Vagina (tissue), 2 donors: ENCODE measurements around the gene CNKSR2.

Source experiments
- CTCF ChIP-seq, 3 experiments: fragments of 450-650 bp in 2 of 3; fragments of 200-600 bp in 1 of 3; sonication (generic) in 1 of 3; IDR thresholded peaks; one replicate each; pipeline ENCODE4 v1.5.1; 2017 to 2019; ENCODE audit warnings: antibody characterized with exemption in 3 of 3, mild to moderate bottlenecking in 2 of 3, moderate library complexity in 2 of 3
- POLR2A ChIP-seq, 2 donors: fragments of 450-650 bp; IDR thresholded peaks; one replicate each; pipeline ENCODE4 v1.6.1; 2017; ENCODE audit warnings: antibody characterized with exemption in 2 of 2, mild to moderate bottlenecking in 2 of 2, moderate library complexity in 2 of 2
- POLR2AphosphoS5 ChIP-seq, 2 donors: sonication (generic); formaldehyde crosslinking; IDR thresholded peaks; one replicate each; pipeline ENCODE4 v1.9.0; 2017; ENCODE audit warnings: antibody characterized with exemption in 2 of 2, mild to moderate bottlenecking in 2 of 2, low read depth in 1 of 2; ENCODE audit not compliant: insufficient read depth in 1 of 2

GRCh38 chrX:21528076-21528475 lies 153.9 kb downstream of the CNKSR2 start:
- TF ChIP-seq CTCF (IDR thresholded peaks at IDR 0.05): no peak
- no peak for TF ChIP-seq POLR2AphosphoS5 (IDR thresholded peaks at IDR 0.05; ENCODE audit: insufficient read depth in 1 of 2, low read depth in 1 of 2)
- TF ChIP-seq POLR2A (IDR thresholded peaks at IDR 0.05): no peak
